Measurements from ENCODE around the gene TTLL11.

GRCh38 chr9:121865060-121865459, 228.0 kb downstream of the TTLL11 start:
- TF ChIP-seq SMC3 (conservative IDR thresholded peaks at IDR 0.05; ENCODE audit: poor library complexity): no peak
- no peak for TF ChIP-seq EZH2 (IDR thresholded peaks at IDR 0.05; ENCODE audit: borderline replicate concordance, insufficient read depth, low read length, poor library complexity, severe bottlenecking)
- TF ChIP-seq RAD21 (conservative IDR thresholded peaks at IDR 0.05): no peak
- no peak for TF ChIP-seq CTCF (IDR thresholded peaks at IDR 0.05; ENCODE audit: poor library complexity, severe bottlenecking)
- TF ChIP-seq REST (IDR thresholded peaks at IDR 0.05; ENCODE audit: borderline replicate concordance): no peak
- no peak for TF ChIP-seq MXI1 (conservative IDR thresholded peaks at IDR 0.05; ENCODE audit: poor library complexity, severe bottlenecking)
- TF ChIP-seq EP300 (conservative IDR thresholded peaks at IDR 0.05; ENCODE audit: poor library complexity, severe bottlenecking): no peak
